Activated CD4-positive, CD25-positive, alpha-beta regulatory T cell treated with anti-CD3 and anti-CD28 coated beads, Interleukin-2, amount 50 U/mL, for 24 hours (primary cell): ENCODE measurements around the gene CEND1.
A peak's percentile ranks its signal among the peaks of the same experiment; 100 is the strongest.

Experiments
- ATAC-seq, 2 donors: fragments of 150-1000 bp; cut with Tn5 transposase; one replicate each; pipeline ENCODE4 v1.10.0; 2021; ENCODE audit warnings: mild to moderate bottlenecking in 1 of 2, moderate library complexity in 1 of 2

CEND1 gene

GRCh38 chr11:827146-827896, 37.4 kb upstream of the CEND1 start:
- no peak for ATAC-seq

GRCh38 chr11:826836-827145, 36.9 kb upstream of the CEND1 start:
- no peak for ATAC-seq

- ATAC-seq, result no peak
These were observed 36.3 kb upstream of the CEND1 start for GRCh38 chr11:826227-826621.

GRCh38 chr11:825366-826226, 35.7 kb upstream of the CEND1 start:
- no peak for ATAC-seq

- ATAC-seq, result no peak
These were observed 35.1 kb upstream of the CEND1 start for GRCh38 chr11:824942-825341.

- no peak for ATAC-seq
These were observed 34.5 kb upstream of the CEND1 start for GRCh38 chr11:824292-824880.

- ATAC-seq, result no peak
These were observed 33.8 kb upstream of the CEND1 start for GRCh38 chr11:823441-824291.

- ATAC-seq, result no peak
These were observed 31.9 kb upstream of the CEND1 start for GRCh38 chr11:821512-822371.

GRCh38 chr11:820655-821511, 31.0 kb upstream of the CEND1 start:
- ATAC-seq, result no peak

GRCh38 chr11:819943-820649, 30.2 kb upstream of the CEND1 start:
- peak; percentile 75 to 77 for ATAC-seq

- ATAC-seq, result peak; percentile 71 to 79
These were observed 29.4 kb upstream of the CEND1 start for GRCh38 chr11:819129-819931.

GRCh38 chr11:818396-819128, 28.7 kb upstream of the CEND1 start, which contains the start of gene PNPLA2:
TSS of gene PNPLA2 (plus strand) at chr11:818914. CDS start at chr11:819719, 805 bp downstream.
- ATAC-seq, result no peak

GRCh38 chr11:816433-816779, 26.5 kb upstream of the CEND1 start:
- ATAC-seq, result no peak

GRCh38 chr11:815675-816432, 26.0 kb upstream of the CEND1 start:
- ATAC-seq, result no peak

- no peak for ATAC-seq
These were observed 23.7 kb upstream of the CEND1 start for GRCh38 chr11:813456-814096.

- no peak for ATAC-seq
These were observed 23.2 kb upstream of the CEND1 start for GRCh38 chr11:813072-813455.

- ATAC-seq, result no peak
These were observed 22.5 kb upstream of the CEND1 start for GRCh38 chr11:812390-812789.
